A549 (cell line): ENCODE measurements around the gene RXRA. TPM values are rescaled to one million over a fixed set of nuclear protein-coding genes. Genes with fewer than 3 reads are reported as not detected.

Experiments
- ATAC-seq, 2 experiments: fragments of 200-7000 bp in 1 of 2; fragments of >200 bp in 1 of 2; cut with Nextera tagmentation in 1 of 2; cut with Tn5 transposase in 1 of 2; 3 replicates each; pipeline versions ENCODE4 v1.8.0 to v1.9.1; 2018 to 2020; ENCODE audit warnings: mild to moderate bottlenecking in 1 of 2, moderate library complexity in 1 of 2
- CTCF ChIA-PET: fragments of 300-600 bp; sonication (Branson Sonifier 250); formaldehyde crosslinking; extraction: SDS; loops from one replicate; lab custom pipeline; 2021; ENCODE audit warnings: antibody characterized with exemption, inconsistent platforms; lab: Yijun Ruan, JAX
- POLR2A ChIA-PET: fragments of 350-600 bp; formaldehyde crosslinking; extraction: SDS; loops from one replicate; lab custom pipeline; 2021; ENCODE audit warnings: antibody characterized with exemption, inconsistent platforms; lab: Yijun Ruan, JAX
- DNase-seq, 2 experiments: peaks; one replicate each; pipeline versions ENCODE4 v3.0.0 to v3.0.0-alpha.2; 2011 to 2016; ENCODE audit warnings: low read depth in 1 of 2, low spot score in 1 of 2
- FAIRE-seq: peaks from 2 replicates; lab custom pipeline; 2011; peaks lifted over from hg19 to GRCh38; lab: Jason Lieb, UNC
- H3K27ac ChIP-seq, 2 experiments: fragments of >200 bp; sonication (Bioruptor Twin); formaldehyde crosslinking; 3 replicates each; pipeline ENCODE4 v1.5.1; 2016 to 2017
- H3K4me1 ChIP-seq: fragments of >200 bp; sonication (Bioruptor Twin); formaldehyde crosslinking; 3 replicates; pipeline ENCODE4 v1.6.1; 2016
- H3K4me2 ChIP-seq: fragments of >200 bp; sonication (Bioruptor Twin); formaldehyde crosslinking; 3 replicates; pipeline ENCODE4 v1.6.1; 2016
- H3K4me3 ChIP-seq: fragments of >200 bp; sonication (Bioruptor Twin); formaldehyde crosslinking; 3 replicates; pipeline ENCODE4 v1.5.1; 2016
- H3K9me3 ChIP-seq: fragments of >200 bp; sonication (Bioruptor Twin); formaldehyde crosslinking; 3 replicates; pipeline ENCODE4 v1.6.1; 2016
- BCL3 ChIP-seq: fragments of >200 bp; sonication (Bioruptor Twin); formaldehyde crosslinking; IDR thresholded peaks from 3 replicates; pipeline ENCODE4 v1.6.1; 2016
- BHLHE40 ChIP-seq: IDR thresholded peaks from 2 replicates; pipeline ENCODE4 v1.6.1; 2012; ENCODE audit warnings: low read depth, low read length, inconsistent platforms
- CBX2 ChIP-seq: fragments of 200-600 bp; sonication (generic); IDR thresholded peaks from 2 replicates; pipeline ENCODE4 v1.6.1; 2016; ENCODE audit warnings: low read depth, mild to moderate bottlenecking, borderline replicate concordance
- CHD2 ChIP-seq: fragments of 150-350 bp; IDR thresholded peaks from 2 replicates; pipeline ENCODE4 v1.6.1; 2014; ENCODE audit warnings: low read length; ENCODE audit not compliant: partially characterized antibody
- EHMT2 ChIP-seq: fragments of 200-600 bp; sonication (generic); IDR thresholded peaks from 2 replicates; pipeline ENCODE4 v1.6.1; 2016; ENCODE audit warnings: antibody characterized with exemption, low read depth, mild to moderate bottlenecking, moderate library complexity
- ESRRA ChIP-seq: fragments of 150-350 bp; IDR thresholded peaks from 2 replicates; pipeline ENCODE4 v1.6.1; 2014; ENCODE audit warnings: mild to moderate bottlenecking, low read length, borderline replicate concordance
- HDAC2 ChIP-seq: fragments of 200-600 bp; sonication (generic); IDR thresholded peaks from 2 replicates; pipeline ENCODE4 v1.6.1; 2016
- HES2 ChIP-seq: fragments of >200 bp; sonication (Bioruptor Twin); formaldehyde crosslinking; IDR thresholded peaks from 2 replicates; pipeline ENCODE4 v1.6.1; 2016
- HOXA7 ChIP-seq: fragments of 250-450 bp; sonication (Bioruptor Pico); IDR thresholded peaks from 2 replicates; pipeline ENCODE4 v1.5.0; 2020; ENCODE audit warnings: mild to moderate bottlenecking, moderate library complexity
- KDM1A ChIP-seq: fragments of 200-600 bp; sonication (generic); IDR thresholded peaks from 2 replicates; pipeline ENCODE4 v1.6.1; 2016; ENCODE audit warnings: low read depth, mild to moderate bottlenecking
- KDM5A ChIP-seq: fragments of 200-600 bp; sonication (generic); IDR thresholded peaks from 2 replicates; pipeline ENCODE4 v1.6.1; 2016; ENCODE audit warnings: antibody characterized with exemption, mild to moderate bottlenecking
- NFE2L2 ChIP-seq: fragments of 150-350 bp; conservative IDR thresholded peaks from 2 replicates; pipeline ENCODE4 v1.6.1; 2014; ENCODE audit warnings: low read length
- PHF8 ChIP-seq: fragments of 200-600 bp; sonication (generic); IDR thresholded peaks from 2 replicates; pipeline ENCODE4 v1.6.1; 2016; ENCODE audit warnings: low read depth, mild to moderate bottlenecking, antibody characterized with exemption, moderate library complexity, borderline replicate concordance
- RAD21 ChIP-seq, 2 experiments: fragments of >200 bp in 1 of 2; sonication (Bioruptor Twin) in 1 of 2; formaldehyde crosslinking in 1 of 2; IDR thresholded peaks in 1 of 2; conservative IDR thresholded peaks in 1 of 2; 2 replicates in 1 of 2; 3 replicates in 1 of 2; pipeline ENCODE4 v1.6.1; 2012 to 2018; ENCODE audit warnings: inconsistent platforms in 1 of 2
- RCOR1 ChIP-seq: fragments of 150-350 bp; IDR thresholded peaks from 2 replicates; pipeline ENCODE4 v1.6.1; 2014; ENCODE audit warnings: antibody characterized with exemption, low read length, low read depth
- REST ChIP-seq: fragments of 200-600 bp; sonication (generic); IDR thresholded peaks from 2 replicates; pipeline ENCODE4 v1.6.1; 2016; ENCODE audit warnings: antibody characterized with exemption, mild to moderate bottlenecking, moderate library complexity
- RFX5 ChIP-seq: fragments of 450-650 bp; IDR thresholded peaks from 2 replicates; pipeline ENCODE4 v1.7.1; 2014; ENCODE audit warnings: antibody characterized with exemption, mild to moderate bottlenecking, moderate library complexity
- TFCP2L1 ChIP-seq: fragments of 250-450 bp; sonication (Bioruptor Pico); IDR thresholded peaks from 2 replicates; pipeline ENCODE4 v1.5.0; 2021; ENCODE audit warnings: mild to moderate bottlenecking
- TP53 ChIP-seq: fragments of 250-450 bp; sonication (Bioruptor Pico); IDR thresholded peaks from 2 replicates; pipeline ENCODE4 v1.5.0; 2021; ENCODE audit warnings: mild to moderate bottlenecking, moderate library complexity
- ZNF302 ChIP-seq: fragments of 250-450 bp; sonication (Bioruptor Pico); IDR thresholded peaks from 2 replicates; pipeline ENCODE4 v1.9.0; 2021; ENCODE audit warnings: inconsistent platforms, mild to moderate bottlenecking, moderate library complexity
- ZSCAN20 ChIP-seq: fragments of 250-450 bp; sonication (Bioruptor Pico); IDR thresholded peaks from 2 replicates; pipeline ENCODE4 v1.8.0; 2022; ENCODE audit warnings: mild to moderate bottlenecking, moderate library complexity
- WGBS: methylation state at CpG from one replicate; pipeline ENCODE4 v1.1.6; 2017; ENCODE audit errors: missing lambda C conversion rate; 5-methylcytosine and 5-hydroxymethylcytosine counted together
- polyA plus RNA-seq, 4 experiments: library from polyadenylated mRNA; depleted of rRNA in 3 of 4; stranded (reverse); fragments of >200 nt; fragmentation: RNase III in 1 of 4; extraction: RNeasy Plus Mini Kit Qiagen cat#74134 plus additional on column Dnase treatment in 1 of 4; gene quantifications; 2 replicates in 3 of 4; 3 replicates in 1 of 4; pipeline ENCODE4 v1.2.3, GENCODE V29; 2011 to 2017
- TF ChIP-seq, protein P1 (sequence below): fragments of >200 bp; sonication (Bioruptor Twin); formaldehyde crosslinking; IDR thresholded peaks from 3 replicates; pipeline ENCODE4 v1.5.1; 2016
- TF ChIP-seq, protein P2 (sequence below): fragments of 150-350 bp; IDR thresholded peaks from 2 replicates; pipeline ENCODE4 v1.6.1; 2014; ENCODE audit warnings: low read depth, mild to moderate bottlenecking, low read length

Gene RXRA
- polyA plus RNA-seq, 2 of the 4 experiments (the other 2 are of a cell fraction), result 6.6 to 23.9 TPM

DNA sequence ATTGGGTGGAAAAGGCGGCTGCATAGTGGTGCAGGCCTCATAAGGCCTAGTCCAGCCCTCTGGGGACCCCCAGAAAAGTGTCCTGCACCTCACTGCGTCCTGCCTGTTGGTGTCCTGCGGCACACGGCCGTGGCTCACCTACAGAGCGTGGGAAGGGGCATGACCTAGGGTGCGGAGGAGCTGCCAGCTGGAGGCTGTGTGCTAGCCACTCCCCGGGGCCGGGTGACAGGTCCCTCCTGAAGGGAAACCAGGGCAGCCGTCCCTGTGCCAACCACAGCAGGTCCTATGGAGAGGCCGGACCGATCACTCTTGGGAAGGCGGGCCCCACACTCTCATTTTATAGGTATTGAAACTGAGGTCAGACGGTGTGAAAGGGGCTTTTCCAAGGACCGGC, 150.7 kb downstream of the RXRA start (continued):
- TF ChIP-seq HOXA7 (CRISPR knock-in tag) (no peak), RCOR1 (no peak), HDAC2 (no peak), ESRRA (no peak), ZSCAN20 (CRISPR knock-in tag) (no peak), RFX5 (no peak), TFCP2L1 (CRISPR knock-in tag) (no peak), KDM1A (no peak)

DNA sequence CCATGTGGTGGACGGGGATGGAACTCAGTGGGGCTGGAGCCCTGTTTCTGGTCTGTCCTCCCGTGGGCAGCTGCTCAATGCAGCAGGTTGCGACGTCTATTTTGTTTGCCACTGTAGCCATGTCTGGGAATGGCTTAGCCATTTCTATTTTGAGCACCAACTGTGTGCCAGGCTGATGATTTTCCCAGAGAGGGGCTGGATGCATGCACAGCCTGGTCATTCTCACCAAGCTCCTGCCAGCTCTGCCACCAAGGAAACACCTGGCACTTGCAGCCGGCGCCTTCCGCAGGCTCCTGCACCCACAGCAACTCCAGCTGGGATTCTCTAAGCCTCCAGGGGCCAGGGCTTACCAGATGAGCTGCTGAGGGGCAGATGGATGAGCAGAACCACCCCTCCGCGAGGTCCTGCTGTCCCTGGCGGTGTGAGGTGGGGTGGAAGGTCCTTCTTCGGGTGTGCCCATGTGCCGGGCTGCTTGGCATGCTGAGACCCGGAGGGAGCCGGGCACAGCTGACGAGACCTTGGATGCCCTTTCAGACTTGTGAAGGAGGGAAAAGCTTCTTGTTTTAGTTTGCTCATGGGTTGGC, 151.2 kb downstream of the RXRA start:
- Histone ChIP-seq H3K27ac (no peak overlapping the region), H3K4me3 (no peak overlapping the region)
- CTCF ChIA-PET, result interaction anchor here (1.2 to 1.7 kb wide), 4 partner anchors 17 to 212 kb away, joined by 3 to 8 read pairs (median 5); no protein-coding TSS in a partner anchor
- FAIRE-seq (no peak), ATAC-seq (no peak), DNase-seq (no peak)
- TF ChIP-seq REST (no peak), TFCP2L1 (CRISPR knock-in tag) (no peak), ZNF302 (CRISPR knock-in tag) (no peak), CHD2 (no peak), NFE2L2 (no peak), BCL3 (no peak), EHMT2 (no peak), CBX2 (no peak), TP53 (CRISPR knock-in tag) (no peak), BHLHE40 (no peak), HES2 (no peak), PHF8 (no peak), KDM5A (no peak), RAD21 (conservative IDR thresholded peaks at IDR 0.05 in 1 of 2, IDR thresholded peaks at IDR 0.05 in 1 of 2) (no peak)
- TF ChIP-seq, protein P1, sequence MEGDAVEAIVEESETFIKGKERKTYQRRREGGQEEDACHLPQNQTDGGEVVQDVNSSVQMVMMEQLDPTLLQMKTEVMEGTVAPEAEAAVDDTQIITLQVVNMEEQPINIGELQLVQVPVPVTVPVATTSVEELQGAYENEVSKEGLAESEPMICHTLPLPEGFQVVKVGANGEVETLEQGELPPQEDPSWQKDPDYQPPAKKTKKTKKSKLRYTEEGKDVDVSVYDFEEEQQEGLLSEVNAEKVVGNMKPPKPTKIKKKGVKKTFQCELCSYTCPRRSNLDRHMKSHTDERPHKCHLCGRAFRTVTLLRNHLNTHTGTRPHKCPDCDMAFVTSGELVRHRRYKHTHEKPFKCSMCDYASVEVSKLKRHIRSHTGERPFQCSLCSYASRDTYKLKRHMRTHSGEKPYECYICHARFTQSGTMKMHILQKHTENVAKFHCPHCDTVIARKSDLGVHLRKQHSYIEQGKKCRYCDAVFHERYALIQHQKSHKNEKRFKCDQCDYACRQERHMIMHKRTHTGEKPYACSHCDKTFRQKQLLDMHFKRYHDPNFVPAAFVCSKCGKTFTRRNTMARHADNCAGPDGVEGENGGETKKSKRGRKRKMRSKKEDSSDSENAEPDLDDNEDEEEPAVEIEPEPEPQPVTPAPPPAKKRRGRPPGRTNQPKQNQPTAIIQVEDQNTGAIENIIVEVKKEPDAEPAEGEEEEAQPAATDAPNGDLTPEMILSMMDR, result no peak
- TF ChIP-seq, protein P2, sequence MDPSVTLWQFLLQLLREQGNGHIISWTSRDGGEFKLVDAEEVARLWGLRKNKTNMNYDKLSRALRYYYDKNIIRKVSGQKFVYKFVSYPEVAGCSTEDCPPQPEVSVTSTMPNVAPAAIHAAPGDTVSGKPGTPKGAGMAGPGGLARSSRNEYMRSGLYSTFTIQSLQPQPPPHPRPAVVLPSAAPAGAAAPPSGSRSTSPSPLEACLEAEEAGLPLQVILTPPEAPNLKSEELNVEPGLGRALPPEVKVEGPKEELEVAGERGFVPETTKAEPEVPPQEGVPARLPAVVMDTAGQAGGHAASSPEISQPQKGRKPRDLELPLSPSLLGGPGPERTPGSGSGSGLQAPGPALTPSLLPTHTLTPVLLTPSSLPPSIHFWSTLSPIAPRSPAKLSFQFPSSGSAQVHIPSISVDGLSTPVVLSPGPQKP, result no peak
- TF ChIP-seq, all 56 proteins: peak for 0
- POLR2A ChIA-PET, result no interaction called here
- H3K9me3 ChIP-seq, result no peaks in the 10 kb centered on the region
- 92% methylated on average over 9 of the region's 15 CpGs for WGBS
- no peak overlapping the region for H3K4me2 ChIP-seq
- no peaks in the 10 kb centered on the region for H3K4me1 ChIP-seq
